Suprapubic skin (tissue), 4 donors: ENCODE data around the gene GABPA. TPM values are rescaled to one million over a fixed set of nuclear protein-coding genes. Genes with fewer than 3 reads are reported as not detected.

ENCODE experiments used
- DNase-seq, 2 donors: peaks; one replicate each; pipeline ENCODE4 v3.0.0-alpha.2; 2019; ENCODE audit warnings: low spot score in 2 of 2
- H3K27ac ChIP-seq: fragments of 200-600 bp; sonication (generic); one replicate; pipeline ENCODE4 v1.5.1; 2019
- H3K27me3 ChIP-seq: fragments of 200-600 bp; sonication (generic); one replicate; pipeline ENCODE4 v1.5.1; 2019
- H3K36me3 ChIP-seq: fragments of 200-600 bp; sonication (generic); one replicate; pipeline ENCODE4 v1.5.1; 2019
- H3K4me1 ChIP-seq: fragments of 200-600 bp; sonication (generic); one replicate; pipeline ENCODE4 v1.5.1; 2019
- H3K4me3 ChIP-seq: fragments of 200-600 bp; sonication (generic); one replicate; pipeline ENCODE4 v1.5.1; 2019; ENCODE audit warnings: mild to moderate bottlenecking
- H3K9me3 ChIP-seq: fragments of 200-600 bp; sonication (generic); one replicate; pipeline ENCODE4 v1.5.1; 2019
- EP300 ChIP-seq: sonication (generic); formaldehyde crosslinking; IDR thresholded peaks from one replicate; pipeline ENCODE4 v1.6.1; 2017; ENCODE audit warnings: antibody characterized with exemption
- POLR2A ChIP-seq, 2 donors: fragments of 450-650 bp; IDR thresholded peaks; one replicate each; pipeline ENCODE4 v1.6.1; 2017; ENCODE audit warnings: antibody characterized with exemption in 2 of 2, mild to moderate bottlenecking in 2 of 2, moderate library complexity in 2 of 2
- POLR2AphosphoS5 ChIP-seq, 3 donors: sonication (generic); formaldehyde crosslinking; IDR thresholded peaks; one replicate each; pipeline ENCODE4 v1.6.1; 2017; ENCODE audit warnings: antibody characterized with exemption in 3 of 3
- WGBS: methylation state at CpG from one replicate; pipeline ENCODE4 v1.1.5; 2018; 5-methylcytosine and 5-hydroxymethylcytosine counted together
- total RNA-seq, 4 donors: library from RNA; depleted of rRNA; stranded (reverse); fragments of >200 nt; gene quantifications; one replicate each; pipeline ENCODE4 v1.1.0, GENCODE V29; 2016
- TF ChIP-seq, protein P1 (sequence below), 2 donors: fragments of 200-600 bp in 1 of 2; fragments of 450-650 bp in 1 of 2; sonication (generic) in 1 of 2; IDR thresholded peaks; one replicate each; pipeline ENCODE4 v1.5.1; 2016 to 2019; ENCODE audit warnings: antibody characterized with exemption in 2 of 2, mild to moderate bottlenecking in 1 of 2, moderate library complexity in 1 of 2

GABPA gene
- total RNA-seq, 4 donors from 2014 or later = 11.8 to 20.7 (median 17.9) TPM

DNA sequence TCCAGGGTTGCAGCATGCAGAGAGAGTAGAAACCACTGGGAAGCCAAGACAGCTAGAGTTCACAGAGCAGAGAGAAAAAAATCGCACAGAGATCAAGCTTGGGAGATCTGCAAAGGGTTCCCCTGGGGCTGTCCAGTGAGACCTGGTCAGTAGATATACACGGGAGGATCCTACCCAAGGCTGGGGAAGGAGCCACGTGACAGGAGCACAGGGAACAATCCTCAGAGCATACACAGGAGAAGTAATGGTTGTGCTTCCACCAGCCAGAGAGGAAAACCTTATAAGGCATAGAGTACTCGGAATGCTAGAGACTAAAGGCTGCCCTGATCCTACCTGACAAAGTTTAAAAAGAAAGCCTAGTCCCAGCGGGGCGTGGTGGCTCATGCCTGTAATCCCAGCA is 53.9 kb downstream of the GABPA start:
- H3K27ac ChIP-seq = no peak overlapping the region
- H3K4me3 ChIP-seq = no peak overlapping the region
- H3K27me3 ChIP-seq = peaks cover 15% of the 10 kb centered on the region
- no peak for DNase-seq
- H3K36me3 ChIP-seq = no peaks in the 10 kb centered on the region
- WGBS = 75% methylated on average over 6 of the region's 6 CpGs
- H3K9me3 ChIP-seq = no peaks in the 10 kb centered on the region
- peaks cover 9% of the 10 kb centered on the region for H3K4me1 ChIP-seq
- TF ChIP-seq, protein P1, sequence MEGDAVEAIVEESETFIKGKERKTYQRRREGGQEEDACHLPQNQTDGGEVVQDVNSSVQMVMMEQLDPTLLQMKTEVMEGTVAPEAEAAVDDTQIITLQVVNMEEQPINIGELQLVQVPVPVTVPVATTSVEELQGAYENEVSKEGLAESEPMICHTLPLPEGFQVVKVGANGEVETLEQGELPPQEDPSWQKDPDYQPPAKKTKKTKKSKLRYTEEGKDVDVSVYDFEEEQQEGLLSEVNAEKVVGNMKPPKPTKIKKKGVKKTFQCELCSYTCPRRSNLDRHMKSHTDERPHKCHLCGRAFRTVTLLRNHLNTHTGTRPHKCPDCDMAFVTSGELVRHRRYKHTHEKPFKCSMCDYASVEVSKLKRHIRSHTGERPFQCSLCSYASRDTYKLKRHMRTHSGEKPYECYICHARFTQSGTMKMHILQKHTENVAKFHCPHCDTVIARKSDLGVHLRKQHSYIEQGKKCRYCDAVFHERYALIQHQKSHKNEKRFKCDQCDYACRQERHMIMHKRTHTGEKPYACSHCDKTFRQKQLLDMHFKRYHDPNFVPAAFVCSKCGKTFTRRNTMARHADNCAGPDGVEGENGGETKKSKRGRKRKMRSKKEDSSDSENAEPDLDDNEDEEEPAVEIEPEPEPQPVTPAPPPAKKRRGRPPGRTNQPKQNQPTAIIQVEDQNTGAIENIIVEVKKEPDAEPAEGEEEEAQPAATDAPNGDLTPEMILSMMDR (IDR thresholded peaks at IDR 0.05) = no peak
- TF ChIP-seq EP300 = no peak
- TF ChIP-seq POLR2AphosphoS5 (IDR thresholded peaks at IDR 0.05) = no peak
- no peak for TF ChIP-seq POLR2A (IDR thresholded peaks at IDR 0.05)

DNA sequence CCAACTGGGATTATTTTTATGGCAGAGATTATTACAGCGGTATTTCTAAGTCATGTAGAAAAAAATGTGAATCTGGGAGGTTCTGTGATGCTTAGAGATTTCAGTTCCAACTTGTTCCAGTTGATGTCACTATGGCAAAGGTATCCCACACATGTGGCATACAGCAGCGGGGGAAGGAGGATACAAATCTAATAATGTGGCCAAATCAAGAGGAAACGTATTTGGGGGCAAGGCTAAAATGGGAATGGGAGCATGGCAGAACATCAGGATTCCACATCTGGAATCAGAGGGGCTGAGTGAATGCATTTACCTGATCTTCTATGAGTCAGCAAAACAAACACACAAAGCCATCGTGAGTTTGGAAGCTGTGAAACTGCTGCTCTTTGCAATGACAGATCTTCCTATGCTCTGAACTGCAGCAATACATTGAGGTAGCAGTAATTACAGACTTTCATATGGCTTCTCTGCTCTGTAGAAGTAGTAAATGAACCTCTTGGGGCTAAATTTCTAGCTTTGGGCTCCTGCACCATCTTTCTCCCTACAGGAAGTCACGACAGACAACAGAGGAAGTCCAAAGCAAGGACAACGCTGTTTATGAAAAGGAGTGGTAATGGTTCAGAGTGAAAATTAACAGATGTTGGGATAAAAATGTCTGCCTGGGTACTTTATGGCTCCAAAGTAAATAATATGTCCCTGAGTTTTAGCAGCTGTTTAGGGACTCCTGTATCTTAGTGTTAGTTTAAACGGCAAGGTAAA is 55.5 kb downstream of the GABPA start:
- TF ChIP-seq POLR2A (IDR thresholded peaks at IDR 0.05) = no peak
- TF ChIP-seq, protein P1 (IDR thresholded peaks at IDR 0.05) = peak in 1 of 2 donors; percentile 6
- H3K27me3 ChIP-seq = peaks cover 8% of the 10 kb centered on the region
- WGBS = 19% methylated on average over 7 of the region's 7 CpGs
- no peak overlapping the region for H3K27ac ChIP-seq
- no peaks in the 10 kb centered on the region for H3K9me3 ChIP-seq
- peak overlapping the region; percentile 34 for H3K4me3 ChIP-seq
- H3K36me3 ChIP-seq = no peaks in the 10 kb centered on the region
- peaks cover 9% of the 10 kb centered on the region for H3K4me1 ChIP-seq
- DNase-seq = no peak

DNA sequence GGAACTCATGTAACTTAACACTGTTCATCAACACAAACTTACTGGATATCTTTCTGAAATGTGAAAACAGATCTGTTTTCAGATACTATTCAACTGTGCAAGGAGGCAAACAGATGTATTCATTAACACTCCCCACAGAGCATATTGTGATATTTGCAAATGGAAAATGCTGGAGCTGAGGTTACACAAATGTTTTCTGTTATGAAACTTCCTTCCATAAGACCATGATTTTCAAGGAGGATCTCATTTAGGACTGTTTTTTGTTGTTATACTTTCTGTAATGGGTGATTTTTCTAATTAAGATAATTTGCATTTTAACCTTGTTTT is 56.1 kb downstream of the GABPA start:
- TF ChIP-seq EP300 = no peak
- TF ChIP-seq, protein P1 (IDR thresholded peaks at IDR 0.05) = no peak
- TF ChIP-seq POLR2A (IDR thresholded peaks at IDR 0.05) = no peak
- TF ChIP-seq POLR2AphosphoS5 (IDR thresholded peaks at IDR 0.05) = no peak
- no peak for DNase-seq
- Histone ChIP-seq H3K4me3 (peak overlapping the region; percentile 34), H3K27me3 (peaks cover 6% of the 10 kb centered on the region), H3K4me1 (peaks cover 9% of the 10 kb centered on the region), H3K9me3 (no peaks in the 10 kb centered on the region), H3K27ac (no peak overlapping the region), H3K36me3 (no peaks in the 10 kb centered on the region)

DNA sequence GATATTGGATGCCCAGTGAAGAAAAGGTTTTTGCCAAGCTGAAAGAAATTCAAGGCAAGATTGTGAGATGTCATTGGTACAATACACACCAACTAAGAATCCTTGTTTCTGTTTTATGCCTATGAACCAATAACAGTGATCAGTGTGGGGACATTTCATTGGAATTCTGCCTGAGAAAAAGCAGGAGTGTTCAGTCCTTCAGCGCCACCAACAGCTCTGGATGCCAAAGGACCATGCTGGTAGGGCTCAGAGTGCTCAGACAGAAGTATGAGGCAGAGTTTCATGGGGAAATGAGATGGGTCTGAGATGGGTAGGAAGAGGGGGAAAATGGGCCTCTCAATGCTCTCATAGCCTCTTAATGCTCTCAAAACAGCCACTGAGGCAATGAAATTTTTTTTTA is 56.5 kb downstream of the GABPA start:
- Histone ChIP-seq H3K36me3 (no peaks in the 10 kb centered on the region), H3K4me3 (no peak overlapping the region), H3K27me3 (peaks cover 6% of the 10 kb centered on the region), H3K27ac (no peak overlapping the region), H3K4me1 (peaks cover 9% of the 10 kb centered on the region), H3K9me3 (no peaks in the 10 kb centered on the region)
- no peak for DNase-seq
- TF ChIP-seq POLR2A (IDR thresholded peaks at IDR 0.05) (no peak), POLR2AphosphoS5 (IDR thresholded peaks at IDR 0.05) (no peak), EP300 (no peak)
- TF ChIP-seq, protein P1 (IDR thresholded peaks at IDR 0.05) = no peak
- WGBS = 96% methylated on average over 1 of the region's 1 CpG

DNA sequence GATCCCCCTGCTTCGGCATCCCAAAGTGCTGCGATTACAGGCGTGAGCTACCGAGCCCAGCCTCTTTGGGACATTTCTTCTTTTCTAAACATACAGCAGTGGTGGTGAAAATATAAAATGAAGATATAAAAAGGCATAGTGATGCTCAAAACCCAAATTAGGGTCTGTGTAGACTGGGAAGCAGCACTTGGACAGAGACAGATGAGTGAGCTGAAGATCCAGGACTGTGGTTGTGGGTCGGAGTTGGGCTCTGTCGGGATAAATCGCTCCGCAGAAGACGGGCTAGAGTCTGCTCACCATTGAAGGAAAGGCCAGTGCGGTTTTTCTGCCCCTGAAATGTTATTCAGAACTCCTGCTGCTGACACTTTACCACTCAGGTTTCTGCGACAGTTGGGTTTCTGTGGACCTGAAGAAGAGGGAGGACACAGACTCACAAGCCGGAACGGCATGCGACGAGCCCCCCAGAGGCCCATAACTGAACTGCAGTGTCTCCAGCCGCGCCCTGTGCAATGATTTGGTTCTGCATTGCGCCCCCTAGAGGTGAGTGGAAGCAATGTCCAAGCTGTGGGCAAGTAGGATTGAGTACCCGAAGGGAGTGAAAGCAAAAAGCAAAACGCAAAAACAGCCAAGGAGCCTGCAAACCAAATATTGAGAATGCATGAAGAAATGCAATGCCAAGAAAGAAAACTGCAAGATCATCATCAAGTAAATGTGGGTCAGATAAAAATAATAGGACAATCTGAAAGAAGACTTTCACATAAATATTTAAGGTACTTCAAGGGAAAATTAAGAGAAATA is 66.6 kb downstream of the GABPA start:
- TF ChIP-seq, protein P1 (IDR thresholded peaks at IDR 0.05) = peak; percentile 69 to 95
- TF ChIP-seq EP300 = no peak
- 40% methylated on average over 20 of the region's 20 CpGs for WGBS
- DNase-seq = peak; percentile 85 to 86
- Histone ChIP-seq H3K36me3 (no peaks in the 10 kb centered on the region), H3K27me3 (peaks cover 4% of the 10 kb centered on the region), H3K9me3 (no peaks in the 10 kb centered on the region), H3K4me1 (peaks cover 2% of the 10 kb centered on the region), H3K27ac (no peak overlapping the region), H3K4me3 (no peak overlapping the region)
